ENCODE data around the gene INPP5F.

DNA sequence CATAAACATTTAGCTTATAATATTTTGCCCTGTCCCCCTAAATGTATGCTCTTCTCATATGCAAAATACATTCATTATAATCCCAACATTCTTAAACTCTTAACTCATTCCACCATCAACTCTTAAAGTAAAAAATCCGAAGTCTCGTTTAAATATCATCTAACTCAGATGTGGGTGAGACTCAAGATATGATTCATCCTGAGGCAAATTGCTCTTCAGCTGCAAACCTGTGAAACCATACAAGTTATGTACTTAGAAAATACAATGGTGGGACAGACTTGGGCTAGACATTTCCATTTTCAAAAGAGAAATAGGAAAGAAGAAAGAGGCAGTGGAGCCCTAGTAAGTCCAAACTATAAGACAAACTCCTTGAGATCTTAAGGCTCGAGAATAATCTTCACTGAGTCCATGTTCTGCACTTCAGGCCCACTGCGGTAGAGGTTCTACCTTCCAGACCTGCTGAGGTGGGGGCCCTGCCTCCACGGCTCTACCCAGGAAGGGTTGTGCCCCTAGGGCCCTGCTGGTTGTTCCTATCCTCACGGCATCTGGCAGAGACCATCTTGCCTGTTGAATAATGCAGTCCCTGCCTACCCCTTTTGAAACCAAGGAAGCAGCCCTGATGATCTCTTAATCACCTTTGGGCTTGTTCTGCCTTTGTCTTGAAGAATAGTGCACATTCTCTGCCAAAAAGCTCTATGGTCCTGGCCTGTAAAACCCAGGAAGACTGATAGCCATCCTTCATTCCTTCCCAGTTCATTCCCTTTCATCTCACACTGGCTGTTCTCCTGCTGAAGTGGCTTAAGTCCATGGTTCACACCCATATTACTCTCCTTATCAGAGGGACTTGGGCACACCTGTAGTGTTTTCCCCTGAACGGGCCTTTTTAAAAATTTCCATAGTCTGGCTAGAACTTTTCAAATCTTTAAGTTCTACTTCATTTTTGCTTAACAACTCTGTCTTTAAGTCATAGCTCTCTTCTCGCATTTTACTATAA lies 37.3 kb downstream of the INPP5F start:
- TF ChIP-seq, protein P1, sequence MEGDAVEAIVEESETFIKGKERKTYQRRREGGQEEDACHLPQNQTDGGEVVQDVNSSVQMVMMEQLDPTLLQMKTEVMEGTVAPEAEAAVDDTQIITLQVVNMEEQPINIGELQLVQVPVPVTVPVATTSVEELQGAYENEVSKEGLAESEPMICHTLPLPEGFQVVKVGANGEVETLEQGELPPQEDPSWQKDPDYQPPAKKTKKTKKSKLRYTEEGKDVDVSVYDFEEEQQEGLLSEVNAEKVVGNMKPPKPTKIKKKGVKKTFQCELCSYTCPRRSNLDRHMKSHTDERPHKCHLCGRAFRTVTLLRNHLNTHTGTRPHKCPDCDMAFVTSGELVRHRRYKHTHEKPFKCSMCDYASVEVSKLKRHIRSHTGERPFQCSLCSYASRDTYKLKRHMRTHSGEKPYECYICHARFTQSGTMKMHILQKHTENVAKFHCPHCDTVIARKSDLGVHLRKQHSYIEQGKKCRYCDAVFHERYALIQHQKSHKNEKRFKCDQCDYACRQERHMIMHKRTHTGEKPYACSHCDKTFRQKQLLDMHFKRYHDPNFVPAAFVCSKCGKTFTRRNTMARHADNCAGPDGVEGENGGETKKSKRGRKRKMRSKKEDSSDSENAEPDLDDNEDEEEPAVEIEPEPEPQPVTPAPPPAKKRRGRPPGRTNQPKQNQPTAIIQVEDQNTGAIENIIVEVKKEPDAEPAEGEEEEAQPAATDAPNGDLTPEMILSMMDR (IDR thresholded peaks at IDR 0.05) = no peak
- TF ChIP-seq EZH2 (IDR thresholded peaks at IDR 0.05; ENCODE audit: borderline replicate concordance, insufficient read depth, low read depth, low read length, poor library complexity, severe bottlenecking) = no peak

Measured in B cell (primary cell).